T-cell (primary cell): Measurements from ENCODE around the gene ARF3. TPM values are rescaled to one million over a fixed set of nuclear protein-coding genes. Genes with fewer than 3 reads are reported as not detected.

Source experiments
- ATAC-seq, 4 experiments: fragments of 200-7000 bp in 3 of 4; fragments of 150-1000 bp in 1 of 4; cut with Tn5 transposase; replicated peaks in 1 of 4; 1 replicate in 3 of 4; 2 replicates in 1 of 4; pipeline ENCODE4 v1.10.0; 2021; ENCODE audit warnings: moderate library complexity in 3 of 4, mild to moderate bottlenecking in 2 of 4, moderate number of reproducible peaks in 1 of 4
- CTCF ChIA-PET, 2 donors: fragments of 300-600 bp; sonication (Branson Sonifier 250); formaldehyde crosslinking; loops; one replicate each; lab custom pipeline; 2022; ENCODE audit warnings: antibody characterized with exemption in 2 of 2; lab: Charles Lee
- POLR2A ChIA-PET, 2 donors: fragments of 300-600 bp; sonication (Branson Sonifier 250); formaldehyde crosslinking; loops; one replicate each; lab custom pipeline; 2022; ENCODE audit warnings: antibody characterized with exemption in 2 of 2; lab: Charles Lee
- DNase-seq, 35 experiments: peaks; one replicate each; pipeline versions ENCODE4 v3.0.0 to v3.0.0-alpha.2; 2013 to 2023
- H3K27ac ChIP-seq: one replicate; pipeline ENCODE4 v1.5.1; 2013; ENCODE audit warnings: low read length
- H3K27me3 ChIP-seq, 2 experiments: replicated peaks in 1 of 2; 1 replicate in 1 of 2; 2 replicates in 1 of 2; pipeline versions ENCODE4 v1.6.1 to v1.7.0; 2013; ENCODE audit warnings: low read length in 1 of 2, mixed read lengths in 1 of 2; ENCODE audit not compliant: control insufficient read depth in 2 of 2, insufficient read depth in 2 of 2; ENCODE audit errors: extremely low read depth in 1 of 2
- H3K36me3 ChIP-seq, 2 donors: 1 replicate in 1 of 2; 2 replicates in 1 of 2; pipeline versions ENCODE4 v1.6.1 to v1.7.0; 2013; ENCODE audit warnings: low read length in 1 of 2; ENCODE audit not compliant: control insufficient read depth in 2 of 2, insufficient read depth in 1 of 2; ENCODE audit errors: extremely low read depth in 1 of 2
- H3K4me1 ChIP-seq, 2 experiments: 1 replicate in 1 of 2; 2 replicates in 1 of 2; pipeline versions ENCODE4 v1.6.1 to v1.7.0; 2013; ENCODE audit warnings: low read length in 2 of 2, mixed read lengths in 1 of 2; ENCODE audit not compliant: insufficient read depth in 2 of 2, control insufficient read depth in 1 of 2; ENCODE audit errors: extremely low read depth in 1 of 2
- H3K4me3 ChIP-seq, 2 donors: 1 replicate in 1 of 2; 2 replicates in 1 of 2; pipeline versions ENCODE4 v1.5.1 to v1.7.0; 2013; ENCODE audit warnings: mild to moderate bottlenecking in 2 of 2, low read length in 1 of 2, moderate library complexity in 1 of 2; ENCODE audit not compliant: control insufficient read depth in 1 of 2; ENCODE audit errors: extremely low read depth in 1 of 2
- H3K9me3 ChIP-seq: 2 replicates; pipeline ENCODE4 v1.7.0; 2013
- H3K27ac Mint-ChIP-seq, 2 donors: one replicate each; pipeline ENCODE4 v1.8.0; 2020 to 2021; ENCODE audit warnings: mild to moderate bottlenecking in 2 of 2, mixed read lengths in 2 of 2
- H3K27me3 Mint-ChIP-seq, 2 donors: one replicate each; pipeline ENCODE4 v1.8.0; 2021 to 2022; ENCODE audit warnings: mixed read lengths in 2 of 2
- H3K36me3 Mint-ChIP-seq: one replicate; pipeline ENCODE4 v1.8.0; 2021; ENCODE audit warnings: mixed read lengths
- H3K4me1 Mint-ChIP-seq, 3 donors: one replicate each; pipeline ENCODE4 v1.8.0; 2020 to 2022; ENCODE audit warnings: mixed read lengths in 3 of 3, mild to moderate bottlenecking in 1 of 3
- H3K4me3 Mint-ChIP-seq, 3 donors: one replicate each; pipeline ENCODE4 v1.8.0; 2020 to 2022; ENCODE audit warnings: mild to moderate bottlenecking in 3 of 3, mixed read lengths in 3 of 3, moderate library complexity in 3 of 3
- H3K9me3 Mint-ChIP-seq, 3 donors: one replicate each; pipeline ENCODE4 v1.8.0; 2020 to 2022; ENCODE audit warnings: mixed read lengths in 3 of 3
- WGBS: methylation state at CpG from one replicate; pipeline ENCODE4 v1.1.5; 2013; ENCODE audit warnings: missing lambda C conversion rate; ENCODE audit not compliant: insufficient coverage; 5-methylcytosine and 5-hydroxymethylcytosine counted together
- total RNA-seq, 35 experiments: library from RNA in 6 of 35; stranded (reverse) in 6 of 35; fragments of 120-200 nt in 1 of 35; gene quantifications; one replicate each; pipeline versions ENCODE4 v1.2.1 to v1.2.4 and lab custom pipeline; 2013 to 2026

The ARF3 gene
- total RNA-seq (10 to 100 TPM; 63.6 to 82.9 (median 74.3) TPM), total RNA-seq (lab: John Stamatoyannopoulos, UW) (34.4 to 74.0 (median 48.4) reads per million in 29 experiments)
- 39.6 TPM for total RNA-seq (2013)

DNA sequence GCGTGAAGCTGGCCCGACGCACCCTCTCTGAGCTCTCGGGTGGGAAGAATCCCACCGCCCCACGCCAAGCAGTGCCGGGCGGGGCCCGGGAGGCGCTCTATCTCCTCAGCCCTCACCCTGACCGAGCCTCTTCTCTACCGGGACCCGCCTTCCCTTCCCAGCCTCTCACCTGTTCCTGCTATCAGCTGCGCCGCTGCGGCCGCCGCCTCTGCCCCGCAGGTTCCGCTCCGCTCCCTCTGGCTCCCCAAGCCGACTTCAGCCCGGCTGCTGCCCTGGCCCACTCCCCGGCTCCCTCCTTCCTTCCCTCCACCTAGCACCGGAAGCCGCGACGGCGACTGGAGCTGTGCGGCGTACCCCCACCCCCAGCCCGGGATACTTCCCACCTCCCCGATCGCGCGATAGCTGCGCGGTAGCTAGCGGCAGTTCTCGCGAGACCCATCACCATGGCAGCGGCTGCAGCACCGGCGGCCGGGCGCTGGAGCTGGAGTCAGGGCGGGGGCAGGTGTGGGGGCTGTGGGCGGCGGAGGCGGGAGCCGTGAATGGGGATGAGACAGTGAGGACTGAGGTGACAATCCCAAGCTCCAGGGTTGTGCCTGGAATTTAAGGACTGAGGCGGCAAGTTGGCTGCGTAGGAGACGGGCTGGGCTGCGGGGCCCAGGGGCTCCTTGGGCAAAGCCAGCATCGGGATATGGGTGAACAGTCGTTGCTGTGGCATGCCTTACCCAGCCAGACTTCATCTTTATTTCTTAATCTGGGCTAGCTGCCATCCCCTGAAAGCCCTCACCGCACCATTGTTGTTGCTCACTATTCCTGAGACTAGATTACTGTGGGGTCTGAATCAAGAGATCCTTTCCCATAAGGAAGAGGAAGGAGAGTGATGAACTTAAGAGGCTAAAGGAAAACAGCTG, at the start of gene ARF3:
Gene ARF3, minus strand, starts transcription at position 347 of the 908 bp plus-strand sequence. CDS start 16,392 bp downstream, outside the sequence.
- H3K27me3 ChIP-seq: peaks cover 0 to 2% of the 10 kb centered on the region in 2 experiments
- no peaks in the 10 kb centered on the region for H3K9me3 Mint-ChIP-seq
- H3K36me3 Mint-ChIP-seq: peaks cover 4% of the 10 kb centered on the region
- peaks cover 11 to 24% of the 10 kb centered on the region in 2 experiments for H3K4me1 ChIP-seq
- H3K4me3 Mint-ChIP-seq: peak within 1 kb of the TSS; percentile 95 to 98 (median 96)
- H3K9me3 ChIP-seq: no peaks in the 10 kb centered on the region
- H3K27ac ChIP-seq: peak within 1 kb of the TSS; percentile 54
- WGBS: under 1% methylated on average over 50 of the region's 58 CpGs
- peaks cover 43 to 48% (median 44%) of the 10 kb centered on the region in 3 donors for H3K4me1 Mint-ChIP-seq
- DNase-seq (peak; percentile 83 to 95 (median 89)), ATAC-seq (peak; percentile 97)
- ChIA-PET CTCF (interaction anchor here (0.6 to 1.7 kb wide), 18 partner anchors 12 to 1820 kb away, joined by 3 to 17 read pairs (median 4); partner anchors contain the start of genes WNT1 (in 2 of the 2), DDX23 (in 1 of the 2) and FKBP11 (in 1 of the 2)), POLR2A (interaction anchor here (0.6 to 1.4 kb wide), 8 partner anchors 14 to 231 kb away, joined by 3 to 9 read pairs (median 4); partner anchors contain the start of genes DDX23 (in 2 of the 2) and FKBP11 (in 1 of the 2))
- H3K36me3 ChIP-seq: peaks cover 0 to 6% of the 10 kb centered on the region in 2 donors
- H3K27me3 Mint-ChIP-seq: peaks cover 0 to 4% of the 10 kb centered on the region in 2 donors
- peak within 1 kb of the TSS; percentile 71 to 88 for H3K27ac Mint-ChIP-seq
- peak within 1 kb of the TSS; percentile 76 to 83 for H3K4me3 ChIP-seq

DNA sequence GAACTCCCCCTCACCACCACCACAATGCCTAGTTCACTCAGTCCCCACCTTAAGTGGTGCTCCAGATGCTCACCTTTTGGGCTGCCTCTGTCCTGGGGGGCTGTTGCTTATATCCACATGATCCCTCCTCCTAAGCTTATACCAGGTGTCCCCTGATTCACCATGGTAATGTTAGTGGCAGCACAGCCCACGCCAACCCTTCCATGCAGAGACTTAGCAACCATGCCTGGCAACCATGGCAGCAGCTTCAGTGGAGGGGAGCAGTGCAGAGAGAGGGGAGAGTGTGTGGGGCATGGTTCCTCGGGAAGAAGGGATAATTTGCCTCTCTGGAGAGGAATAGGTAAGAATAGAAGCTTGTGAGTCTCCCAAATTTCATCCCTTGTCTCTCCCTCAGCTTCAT, 43.1 kb upstream of the ARF3 start:
- ATAC-seq: no peak
- Mint-ChIP-seq H3K4me1 (peaks cover 33 to 40% (median 39%) of the 10 kb centered on the region in 3 donors), H3K9me3 (no peaks in the 10 kb centered on the region), H3K27ac (no peak overlapping the region), H3K4me3 (no peak overlapping the region), H3K36me3 (peaks cover 45% of the 10 kb centered on the region), H3K27me3 (peaks cover 37 to 53% of the 10 kb centered on the region in 2 donors)
- H3K27ac ChIP-seq: no peak overlapping the region
- WGBS: no CpG with 5 or more reads among the region's 2 CpGs
- ChIA-PET CTCF (interaction anchor here (0.7 to 1.7 kb wide), 5 partner anchors 12 to 141 kb away, joined by 3 to 9 read pairs (median 4); partner anchors contain the start of genes ARF3 (in 1 of the 2) and WNT1 (in 1 of the 2)), POLR2A (interaction anchor here in 1 of 2 donors (0.6 kb wide), 1 partner anchor 121 kb away, joined by 5 read pairs; no protein-coding TSS in a partner anchor)
- peaks cover 9 to 40% of the 10 kb centered on the region in 2 donors for H3K36me3 ChIP-seq
- H3K9me3 ChIP-seq: no peaks in the 10 kb centered on the region
- H3K4me1 ChIP-seq: peaks cover 3 to 41% of the 10 kb centered on the region in 2 experiments
- peaks cover 2 to 78% of the 10 kb centered on the region in 2 experiments for H3K27me3 ChIP-seq
- H3K4me3 ChIP-seq: no peak overlapping the region
- DNase-seq: no peak

DNA sequence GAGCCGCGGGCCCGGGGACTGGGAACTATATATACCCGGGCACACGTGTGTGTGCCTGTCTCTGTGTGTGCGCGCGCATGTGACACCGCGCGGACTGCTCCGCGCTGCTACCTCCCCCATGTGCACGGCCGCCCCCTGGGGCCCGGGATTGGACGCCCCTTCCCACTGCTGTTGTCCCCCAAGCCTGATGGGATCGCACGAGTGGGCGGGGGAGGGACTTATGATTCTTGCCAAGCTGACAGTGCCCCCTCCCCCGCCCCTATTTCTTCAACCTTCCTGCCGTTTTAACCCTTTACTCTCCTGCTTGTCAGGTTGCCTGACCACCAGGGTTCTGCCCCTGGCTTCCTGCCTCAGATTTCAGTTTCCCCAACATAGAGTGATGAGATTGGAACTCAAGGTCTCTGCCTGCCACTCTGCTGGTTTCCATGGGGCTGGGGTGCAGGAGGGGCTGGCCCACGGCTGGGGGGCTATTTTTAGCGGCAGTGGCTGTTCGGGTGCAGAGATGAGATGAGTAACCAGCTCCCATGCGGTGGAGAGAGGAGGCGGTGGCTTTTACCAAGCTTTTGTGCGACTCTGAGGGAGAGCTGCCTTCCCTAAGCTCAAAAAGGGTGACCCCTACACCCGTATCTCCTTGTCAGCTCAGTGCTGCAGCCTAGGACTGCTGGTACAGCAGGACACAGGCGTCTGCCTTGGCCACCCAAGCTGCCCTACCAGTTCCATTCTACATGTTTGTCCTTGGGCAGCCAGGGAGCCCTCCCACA, 42.3 kb upstream of the ARF3 start, which contains the start of gene DDN:
Gene DDN, minus strand, starts transcription at position 5 of the 761 bp plus-strand sequence. CDS start 88 bp downstream, outside the sequence.
- H3K27ac ChIP-seq: no peak within 1 kb of the TSS

GRCh38 chr12:48998497-48999353, 41.4 kb upstream of the ARF3 start:
- CTCF ChIA-PET: interaction anchor here (1.7 to 2.8 kb wide), 4 partner anchors 10 to 14 kb away, joined by 6 to 18 read pairs (median 8); no protein-coding TSS in a partner anchor
- H3K27ac Mint-ChIP-seq: no peak overlapping the region
- POLR2A ChIA-PET: interaction anchor here (0.6 to 0.7 kb wide), 2 partner anchors 13 to 303 kb away, joined by 3 read pairs; no protein-coding TSS in a partner anchor

More for the DNA sequence above, 42.3 kb upstream of the ARF3 start, which contains the start of gene DDN:
- ATAC-seq: peak; percentile 44 to 51 (median 45)
- ChIA-PET CTCF (interaction anchor here (0.9 to 1.7 kb wide), 3 partner anchors 11 to 42 kb away, joined by 3 to 9 read pairs (median 6); partner anchors contain the start of genes ARF3 (in 1 of the 2) and WNT1 (in 1 of the 2)), POLR2A (interaction anchor here (0.5 to 0.7 kb wide), 4 partner anchors 12 to 304 kb away, joined by 3 to 5 read pairs (median 4); no protein-coding TSS in a partner anchor)
- Histone ChIP-seq H3K9me3 (no peaks in the 10 kb centered on the region), H3K36me3 (peaks cover 3 to 32% of the 10 kb centered on the region in 2 donors), H3K4me3 (peak within 1 kb of the TSS; percentile 24 to 46), H3K27me3 (peaks cover 4 to 86% of the 10 kb centered on the region in 2 experiments), H3K4me1 (peaks cover 3 to 44% of the 10 kb centered on the region in 2 experiments)
- peak within 1 kb of the TSS; percentile 52 to 77 (median 59) for H3K4me3 Mint-ChIP-seq
- H3K9me3 Mint-ChIP-seq: no peaks in the 10 kb centered on the region
- DNase-seq: peak in 22 of 35 experiments; percentile 31 to 70 (median 48)
- H3K4me1 Mint-ChIP-seq: peaks cover 37 to 45% (median 44%) of the 10 kb centered on the region in 3 donors
- H3K27me3 Mint-ChIP-seq: peaks cover 42 to 58% of the 10 kb centered on the region in 2 donors
- no peak within 1 kb of the TSS for H3K27ac Mint-ChIP-seq
- WGBS: 6% methylated on average over 16 of the region's 30 CpGs
- peaks cover 37% of the 10 kb centered on the region for H3K36me3 Mint-ChIP-seq

More at GRCh38 chr12:48998497-48999353, 41.4 kb upstream of the ARF3 start:
- H3K4me1 ChIP-seq: peaks cover 3 to 44% of the 10 kb centered on the region in 2 experiments
- H3K36me3 Mint-ChIP-seq: peaks cover 30% of the 10 kb centered on the region
- ATAC-seq: peak in 3 of 4 experiments; percentile 13 to 30 (median 15)
- peaks cover 5 to 88% of the 10 kb centered on the region in 2 experiments for H3K27me3 ChIP-seq
- H3K27ac ChIP-seq: no peak overlapping the region
- H3K9me3 Mint-ChIP-seq: no peaks in the 10 kb centered on the region
- H3K4me3 ChIP-seq: peak overlapping the region; percentile 24 to 41
- H3K4me3 Mint-ChIP-seq: peak overlapping the region; percentile 52 to 77 (median 59)
- DNase-seq: peak in 3 of 35 experiments; percentile 9 to 53 (median 12)
- peaks cover 46 to 66% of the 10 kb centered on the region in 2 donors for H3K27me3 Mint-ChIP-seq
- no peaks in the 10 kb centered on the region for H3K9me3 ChIP-seq
- H3K36me3 ChIP-seq: peaks cover 3 to 24% of the 10 kb centered on the region in 2 donors
- 5% methylated on average over 28 of the region's 48 CpGs for WGBS
- H3K4me1 Mint-ChIP-seq: peaks cover 37 to 45% (median 44%) of the 10 kb centered on the region in 3 donors
